Glutamatergic neuron (in vitro differentiated cells): Measurements from ENCODE around the gene IDI1. TPM values are rescaled to one million over a fixed set of nuclear protein-coding genes. Genes with fewer than 3 reads are reported as not detected.
"Not testable (repeated sequence)": the region's sequence is repeated elsewhere in the genome, so short reads cannot be mapped to it uniquely, and the experiment has no call there.

Experiments
- DNase-seq: peaks from one replicate; pipeline ENCODE4 v3.0.0; 2022
- H3K27ac Mint-ChIP-seq: one replicate; pipeline ENCODE4 v1.8.0; 2020; ENCODE audit warnings: mild to moderate bottlenecking, mixed read lengths, inconsistent platforms; ENCODE audit not compliant: unreplicated experiment
- H3K27me3 Mint-ChIP-seq: one replicate; pipeline ENCODE4 v1.8.0; 2020; ENCODE audit warnings: mild to moderate bottlenecking, moderate library complexity, mixed read lengths, inconsistent platforms; ENCODE audit not compliant: unreplicated experiment
- H3K36me3 Mint-ChIP-seq: one replicate; pipeline ENCODE4 v1.8.0; 2020; ENCODE audit warnings: mild to moderate bottlenecking, mixed read lengths, inconsistent platforms; ENCODE audit not compliant: unreplicated experiment
- H3K4me1 Mint-ChIP-seq: one replicate; pipeline ENCODE4 v1.8.0; 2020; ENCODE audit warnings: mild to moderate bottlenecking, low read depth, mixed read lengths, inconsistent platforms; ENCODE audit not compliant: unreplicated experiment
- H3K4me3 Mint-ChIP-seq: one replicate; pipeline ENCODE4 v1.8.0; 2020; ENCODE audit warnings: mild to moderate bottlenecking, mixed read lengths, inconsistent platforms; ENCODE audit not compliant: unreplicated experiment
- H3K9me3 Mint-ChIP-seq: one replicate; pipeline ENCODE4 v1.8.0; 2020; ENCODE audit warnings: mild to moderate bottlenecking, moderate library complexity, mixed read lengths, inconsistent platforms; ENCODE audit not compliant: unreplicated experiment
- total RNA-seq: library from RNA; stranded (reverse); fragmentation: NEBNext Ultra II Directional; extraction: Animal tissue kit (Norgen Biotek cat#: 25700); gene quantifications from one replicate; pipeline ENCODE4 v1.2.1, GENCODE V29; 2021; ENCODE audit not compliant: unreplicated experiment
- TF ChIP-seq, protein P1 (sequence below): fragments of 200-600 bp; sonication (generic); IDR thresholded peaks from one replicate; pipeline ENCODE4 v1.5.0; 2021; ENCODE audit not compliant: partially characterized antibody, unreplicated experiment

Gene IDI1
- total RNA-seq, 1 donor from 2014 or later: 103 TPM

DNA sequence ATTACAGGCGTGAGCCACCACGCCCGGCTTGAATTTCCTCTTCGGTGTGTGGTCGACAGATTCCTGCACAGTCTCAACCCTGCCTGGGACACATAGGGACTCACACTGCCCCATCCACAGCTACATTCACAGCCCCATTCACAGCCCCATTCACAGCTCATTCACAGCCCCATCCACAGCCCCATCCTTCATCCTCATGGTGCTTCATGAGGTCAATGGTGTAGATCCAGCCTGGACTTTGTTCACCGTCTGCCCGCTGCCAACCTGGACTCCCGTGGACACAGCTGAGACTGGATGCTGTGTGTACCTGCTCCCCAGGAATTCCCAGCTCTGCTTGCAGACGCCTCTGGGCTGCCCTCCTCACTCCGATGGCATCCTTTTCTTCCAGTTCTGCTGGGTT, 28.5 kb downstream of the IDI1 start:
- no peak overlapping the region for H3K4me3 Mint-ChIP-seq
- H3K27me3 Mint-ChIP-seq: no peaks in the 10 kb centered on the region
- TF ChIP-seq, protein P1, sequence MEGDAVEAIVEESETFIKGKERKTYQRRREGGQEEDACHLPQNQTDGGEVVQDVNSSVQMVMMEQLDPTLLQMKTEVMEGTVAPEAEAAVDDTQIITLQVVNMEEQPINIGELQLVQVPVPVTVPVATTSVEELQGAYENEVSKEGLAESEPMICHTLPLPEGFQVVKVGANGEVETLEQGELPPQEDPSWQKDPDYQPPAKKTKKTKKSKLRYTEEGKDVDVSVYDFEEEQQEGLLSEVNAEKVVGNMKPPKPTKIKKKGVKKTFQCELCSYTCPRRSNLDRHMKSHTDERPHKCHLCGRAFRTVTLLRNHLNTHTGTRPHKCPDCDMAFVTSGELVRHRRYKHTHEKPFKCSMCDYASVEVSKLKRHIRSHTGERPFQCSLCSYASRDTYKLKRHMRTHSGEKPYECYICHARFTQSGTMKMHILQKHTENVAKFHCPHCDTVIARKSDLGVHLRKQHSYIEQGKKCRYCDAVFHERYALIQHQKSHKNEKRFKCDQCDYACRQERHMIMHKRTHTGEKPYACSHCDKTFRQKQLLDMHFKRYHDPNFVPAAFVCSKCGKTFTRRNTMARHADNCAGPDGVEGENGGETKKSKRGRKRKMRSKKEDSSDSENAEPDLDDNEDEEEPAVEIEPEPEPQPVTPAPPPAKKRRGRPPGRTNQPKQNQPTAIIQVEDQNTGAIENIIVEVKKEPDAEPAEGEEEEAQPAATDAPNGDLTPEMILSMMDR: no peak
- DNase-seq: no peak
- peaks cover 3% of the 10 kb centered on the region for H3K9me3 Mint-ChIP-seq
- H3K36me3 Mint-ChIP-seq: peaks cover 4% of the 10 kb centered on the region
- no peak overlapping the region for H3K27ac Mint-ChIP-seq
- no peaks in the 10 kb centered on the region for H3K4me1 Mint-ChIP-seq

DNA sequence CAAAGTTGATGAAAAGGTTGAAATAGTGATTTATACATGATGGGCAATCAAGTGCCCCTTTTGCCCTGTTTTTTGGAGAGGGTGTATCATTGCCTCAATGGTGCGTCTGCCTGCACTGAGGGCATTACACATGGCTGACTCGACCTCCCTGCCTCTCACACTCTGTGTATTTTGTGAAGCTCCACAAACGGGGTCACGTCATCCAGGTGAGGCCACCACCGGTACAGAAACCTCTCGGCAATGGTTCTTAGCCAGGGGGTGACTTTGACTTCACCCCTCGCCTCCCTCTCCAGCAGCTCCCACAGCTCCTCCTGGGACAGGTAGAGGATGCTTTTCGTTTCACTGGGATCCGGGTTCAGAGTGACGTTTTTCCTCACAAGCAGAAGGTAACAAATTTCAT, 29.6 kb downstream of the IDI1 start:
- Mint-ChIP-seq H3K4me1 (no peaks in the 10 kb centered on the region), H3K4me3 (no peak overlapping the region), H3K9me3 (peaks cover 3% of the 10 kb centered on the region), H3K27me3 (no peaks in the 10 kb centered on the region), H3K27ac (no peak overlapping the region), H3K36me3 (peaks cover 4% of the 10 kb centered on the region)
- DNase-seq: no peak
- TF ChIP-seq, protein P1: no peak

DNA sequence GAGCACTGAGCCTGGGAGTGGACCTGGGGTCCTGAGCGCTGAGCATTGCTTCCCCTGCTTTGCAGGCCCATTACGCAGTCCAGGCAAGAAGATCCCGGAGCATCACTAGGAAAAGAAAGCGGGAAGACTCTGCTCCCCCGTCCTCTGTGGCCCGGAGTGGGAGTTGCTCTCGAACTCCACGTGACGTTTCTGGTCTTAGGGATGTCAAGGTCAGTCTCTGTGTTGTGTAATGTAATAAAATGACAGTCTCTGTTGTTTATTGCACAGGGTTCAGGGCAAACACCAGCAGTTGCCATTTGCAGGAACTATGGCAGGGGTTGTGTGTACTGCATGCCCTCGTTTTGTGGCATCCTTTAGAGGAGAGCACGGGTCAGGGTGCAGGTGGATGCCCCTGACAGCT, 33.2 kb downstream of the IDI1 start:
- TF ChIP-seq, protein P1: no peak
- peaks cover 2% of the 10 kb centered on the region for H3K9me3 Mint-ChIP-seq
- no peak overlapping the region for H3K4me3 Mint-ChIP-seq
- H3K4me1 Mint-ChIP-seq: no peaks in the 10 kb centered on the region
- no peak for DNase-seq
- peaks cover 4% of the 10 kb centered on the region for H3K27me3 Mint-ChIP-seq
- H3K27ac Mint-ChIP-seq: no peak overlapping the region
- H3K36me3 Mint-ChIP-seq: no peaks in the 10 kb centered on the region

DNA sequence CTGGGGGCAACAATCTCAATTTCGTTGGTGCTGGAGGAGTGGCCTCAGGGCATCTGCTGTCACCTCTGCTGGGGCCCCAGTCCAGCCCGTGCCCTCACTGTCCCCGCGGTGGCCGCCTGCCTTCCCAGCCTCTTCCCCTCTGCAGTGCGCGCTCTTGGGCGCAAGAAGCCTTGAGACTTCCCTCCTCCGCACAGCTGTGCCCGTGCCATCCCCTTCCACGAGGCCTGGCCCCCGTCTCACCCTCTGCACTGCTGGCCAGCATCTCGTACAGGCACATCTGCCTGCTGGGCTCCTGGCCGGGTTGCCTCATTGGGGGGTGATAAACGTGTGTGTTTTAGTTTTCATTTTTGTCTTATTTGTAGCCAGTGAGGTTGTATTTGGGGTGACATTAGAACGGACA, 37.2 kb downstream of the IDI1 start:
- DNase-seq: no peak
- Mint-ChIP-seq H3K27ac (no peak overlapping the region), H3K36me3 (no peaks in the 10 kb centered on the region)

DNA sequence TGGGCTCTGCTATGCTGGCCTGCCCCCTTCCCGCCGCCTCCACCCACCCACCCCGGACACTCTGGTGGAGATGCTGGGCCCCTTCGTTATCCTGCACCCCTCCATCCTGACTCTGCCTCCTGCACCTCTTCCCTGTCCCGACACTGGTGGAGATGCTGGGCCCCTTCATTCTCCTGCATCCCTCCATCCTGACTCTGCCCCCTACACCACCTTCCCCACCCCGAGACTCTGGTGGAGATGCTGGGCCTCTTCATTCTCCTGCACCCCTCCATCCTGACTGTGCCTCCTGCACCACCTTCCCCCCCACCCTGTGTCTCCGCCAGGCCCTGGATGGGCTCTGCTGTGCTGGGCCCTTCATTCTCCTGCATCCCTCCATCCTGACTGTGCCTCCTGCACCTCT, 38.2 kb downstream of the IDI1 start:
- H3K36me3 Mint-ChIP-seq: no peaks in the 10 kb centered on the region
- no peak overlapping the region for H3K4me3 Mint-ChIP-seq
- no peak for DNase-seq
- TF ChIP-seq, protein P1: no peak
- no peak overlapping the region for H3K27ac Mint-ChIP-seq
- H3K4me1 Mint-ChIP-seq: no peaks in the 10 kb centered on the region
- H3K9me3 Mint-ChIP-seq: no peaks in the 10 kb centered on the region
- peaks cover 4% of the 10 kb centered on the region for H3K27me3 Mint-ChIP-seq

More for the DNA sequence above, 37.2 kb downstream of the IDI1 start:
- no peaks in the 10 kb centered on the region for H3K4me1 Mint-ChIP-seq
- H3K27me3 Mint-ChIP-seq: peaks cover 4% of the 10 kb centered on the region
- TF ChIP-seq, protein P1: no peak
- H3K9me3 Mint-ChIP-seq: no peaks in the 10 kb centered on the region
- H3K4me3 Mint-ChIP-seq: no peak overlapping the region

DNA sequence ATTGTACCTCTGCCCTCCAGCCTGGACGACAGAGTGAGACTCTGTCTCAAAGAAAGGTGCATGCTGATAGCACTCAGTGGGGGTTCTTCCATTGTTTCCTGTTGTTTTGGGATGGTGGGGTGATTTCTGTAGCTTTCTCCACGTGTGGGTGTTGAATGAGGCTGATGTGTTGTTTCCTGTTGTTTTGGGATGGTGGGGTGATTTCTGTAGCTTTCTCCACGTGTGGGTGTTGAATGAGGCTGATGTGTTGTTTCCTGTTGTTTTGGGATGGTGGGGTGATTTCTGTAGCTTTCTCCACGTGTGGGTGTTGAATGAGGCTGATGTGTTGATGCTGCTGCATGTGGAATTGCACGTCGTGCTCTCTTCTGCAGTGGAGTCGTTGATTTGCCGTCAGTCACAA, 39.0 kb downstream of the IDI1 start:
- H3K36me3 Mint-ChIP-seq: not testable (repeated sequence)

More for the DNA sequence above, 39.0 kb downstream of the IDI1 start:
- H3K27ac Mint-ChIP-seq, H3K27me3 Mint-ChIP-seq, H3K9me3 Mint-ChIP-seq, H3K4me1 Mint-ChIP-seq, DNase-seq, H3K4me3 Mint-ChIP-seq: not testable (repeated sequence)
